NCI-H226 (cell line): ENCODE measurements around the gene DGKQ.

ENCODE experiments used
- DNase-seq: peaks from one replicate; pipeline ENCODE4 v3.0.0-alpha.2; 2015

DGKQ gene

DNA sequence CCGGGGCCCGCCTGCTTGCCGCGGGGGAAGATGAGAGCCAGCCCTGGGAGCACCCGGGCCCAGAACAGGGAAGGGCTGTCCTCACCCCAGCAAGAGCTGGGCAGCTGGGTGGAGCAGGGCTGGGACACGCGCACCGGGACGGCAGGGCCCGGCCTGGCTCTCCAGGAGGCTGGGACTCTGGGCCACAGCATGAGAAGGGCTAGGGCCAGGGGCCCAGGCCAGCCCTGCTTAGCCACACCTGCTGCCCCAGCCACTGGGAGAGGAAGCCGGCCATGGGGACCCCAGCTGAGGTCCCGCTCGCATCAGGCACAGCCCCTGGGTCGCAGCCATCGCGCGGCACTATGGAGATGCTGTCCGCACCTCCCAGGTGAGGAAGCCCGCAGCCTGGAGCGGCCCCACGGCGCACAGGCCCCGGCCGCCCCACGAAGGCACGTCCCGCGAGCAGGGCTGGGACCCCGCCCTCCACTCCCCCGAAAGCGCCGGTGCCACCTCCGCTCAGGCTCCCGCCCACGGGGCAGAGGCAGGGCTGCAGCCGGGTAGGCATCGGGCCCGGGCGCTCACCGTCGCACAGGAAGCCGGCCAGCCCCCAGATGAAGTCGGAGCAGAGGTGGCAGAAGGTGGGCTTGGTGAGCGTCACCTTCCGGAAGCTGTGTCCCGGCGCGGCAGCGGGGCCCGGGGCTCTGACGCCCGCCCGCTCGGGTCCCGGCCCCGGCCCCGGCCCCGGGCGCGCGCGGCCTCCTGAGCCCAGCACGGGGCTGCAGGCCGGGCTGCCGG lies 531 bp downstream of the DGKQ start:
- no peak for DNase-seq

DNA sequence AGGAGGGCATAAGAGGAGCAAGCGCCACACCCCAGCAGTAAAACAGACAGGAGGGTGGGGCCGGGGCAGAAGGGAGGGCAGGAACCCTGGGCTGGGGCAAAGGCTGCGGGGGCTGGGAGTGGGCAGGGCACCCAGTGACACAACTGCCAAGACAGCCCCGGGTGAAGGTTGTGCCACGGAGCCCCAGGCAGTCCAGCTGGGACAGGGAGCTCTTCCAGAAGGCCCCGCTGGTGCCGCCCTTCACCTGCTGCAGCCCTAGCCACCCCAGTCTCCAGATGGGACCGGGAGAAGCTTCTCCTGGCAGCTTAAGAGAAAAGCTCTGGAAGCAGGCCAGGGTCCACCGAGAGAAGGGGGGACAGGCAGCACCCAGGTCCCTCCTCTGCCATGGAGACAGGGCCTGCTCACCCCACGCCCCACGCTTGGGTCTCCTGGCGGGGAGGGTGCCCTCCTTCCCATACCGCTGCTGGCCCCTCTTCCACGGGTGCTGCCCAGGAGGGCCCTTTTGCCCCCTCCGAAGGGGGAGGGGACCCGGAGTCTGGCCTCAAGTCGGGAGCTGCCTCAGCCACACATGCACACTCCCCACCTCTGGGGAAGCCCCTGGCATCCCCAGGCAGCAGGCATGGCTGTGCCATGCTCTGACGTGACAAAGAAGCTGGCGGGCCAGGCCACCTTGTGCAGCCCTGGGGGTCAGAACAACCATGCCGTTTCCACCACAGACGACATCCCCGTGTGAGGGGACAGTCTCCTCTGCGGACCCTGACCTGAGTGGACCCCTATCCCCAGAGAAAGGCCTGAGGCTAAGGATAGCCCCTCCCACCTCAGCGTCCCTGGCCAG lies 1.5 kb downstream of the DGKQ start:
- no peak for DNase-seq

DNA sequence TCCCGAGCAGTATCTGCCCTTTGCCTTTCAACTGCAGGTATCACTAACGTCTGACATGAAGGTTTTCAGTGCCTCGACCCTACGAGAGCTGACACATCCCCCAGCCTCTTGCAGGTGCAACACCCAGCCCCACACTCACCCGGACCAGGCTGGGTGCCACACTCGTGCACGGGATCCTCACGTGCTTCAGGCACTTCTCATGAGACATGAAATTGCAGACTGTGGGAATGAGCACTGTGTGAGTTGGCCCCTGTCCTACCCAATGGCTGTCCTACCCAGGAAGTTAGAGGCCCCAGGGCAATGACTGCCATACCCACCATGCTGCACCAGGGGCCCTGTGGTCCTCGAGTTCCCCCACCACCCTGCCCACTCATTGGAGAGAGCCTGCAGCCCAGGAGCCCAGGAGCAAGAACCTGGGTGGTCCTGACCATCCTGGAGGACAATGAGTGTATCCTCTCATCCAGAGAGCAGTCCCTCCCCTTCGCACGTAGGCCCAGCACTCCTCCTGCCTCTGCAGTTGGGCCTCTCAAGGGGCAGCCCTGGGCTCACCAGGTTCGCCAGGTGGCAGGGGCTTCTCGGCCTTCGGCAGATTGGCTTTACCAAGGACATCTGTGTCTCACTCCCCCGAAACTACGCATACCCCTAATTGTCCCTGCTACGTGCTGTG lies 2.4 kb downstream of the DGKQ start:
- DNase-seq, result no peak

DNA sequence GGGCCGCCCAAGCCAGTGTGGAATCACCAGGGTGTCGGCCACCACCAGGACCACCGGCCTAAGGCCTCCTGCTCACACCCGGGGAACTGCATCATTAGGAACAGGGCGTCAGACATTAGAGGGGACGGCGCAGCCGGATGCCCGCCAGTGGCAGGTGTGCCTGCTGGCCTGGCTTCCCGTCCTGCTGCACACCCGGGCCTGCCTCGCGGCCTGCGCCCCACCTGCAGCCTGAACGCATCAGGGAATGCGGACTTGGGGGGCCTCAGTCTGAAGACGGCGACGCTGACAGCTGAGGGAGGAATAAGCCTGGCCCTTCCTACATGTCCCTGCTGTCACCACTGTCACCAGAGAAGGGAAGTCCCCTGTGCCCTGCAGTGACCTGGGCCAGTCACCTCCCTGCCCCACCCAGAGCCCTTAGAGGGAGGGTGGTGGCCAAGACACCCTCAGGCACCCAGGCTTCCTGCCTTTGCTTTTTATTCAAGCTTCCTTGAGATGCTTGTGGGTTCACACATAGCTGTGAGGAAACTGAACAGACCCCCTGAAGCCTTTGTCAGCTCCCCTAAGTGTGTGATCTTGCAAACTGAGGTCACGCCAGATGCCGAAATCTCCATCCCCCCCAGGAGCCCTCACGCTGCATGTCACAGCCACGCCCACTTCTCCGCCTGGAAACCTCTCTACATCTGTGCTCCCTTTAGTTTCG lies 3.2 kb downstream of the DGKQ start:
- no peak for DNase-seq

DNA sequence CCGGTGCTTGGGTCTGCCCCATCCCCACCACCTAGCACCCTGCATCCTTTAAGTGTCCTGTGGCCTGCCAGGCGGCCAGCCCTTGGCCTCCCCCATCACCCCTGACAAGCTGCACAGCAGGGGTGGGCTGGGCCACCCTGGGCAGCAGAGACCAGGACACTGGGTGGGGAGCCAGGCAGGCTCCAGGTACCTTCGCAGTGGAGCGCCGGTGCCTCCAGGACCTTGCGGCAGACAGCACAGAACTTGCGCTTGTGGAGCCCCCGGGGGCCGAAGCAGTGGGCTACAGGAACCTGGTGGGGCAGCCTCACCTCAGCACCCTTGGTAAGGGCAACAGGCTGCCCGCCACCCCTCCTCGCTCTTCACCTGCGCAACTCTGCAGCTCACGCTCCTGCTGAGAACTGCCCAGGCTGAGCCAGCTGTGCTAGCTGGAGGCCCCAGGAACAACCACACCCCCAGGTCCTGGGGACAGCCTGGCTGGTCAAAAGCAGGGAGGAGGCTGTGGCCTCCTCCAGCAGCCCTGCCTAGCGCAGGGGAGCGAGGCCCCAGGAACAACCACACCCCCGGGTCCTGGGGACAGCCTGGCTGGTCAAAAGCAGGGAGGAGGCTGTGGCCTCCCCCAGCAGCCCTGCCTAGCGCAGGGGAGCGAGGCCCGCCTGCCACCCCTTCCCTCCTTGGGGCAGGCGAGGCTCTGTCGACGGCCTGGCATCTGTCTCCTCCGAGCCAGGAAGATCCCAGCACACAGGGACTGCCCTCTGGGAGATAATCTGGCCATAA lies 4.6 kb downstream of the DGKQ start:
- DNase-seq, result no peak

DNA sequence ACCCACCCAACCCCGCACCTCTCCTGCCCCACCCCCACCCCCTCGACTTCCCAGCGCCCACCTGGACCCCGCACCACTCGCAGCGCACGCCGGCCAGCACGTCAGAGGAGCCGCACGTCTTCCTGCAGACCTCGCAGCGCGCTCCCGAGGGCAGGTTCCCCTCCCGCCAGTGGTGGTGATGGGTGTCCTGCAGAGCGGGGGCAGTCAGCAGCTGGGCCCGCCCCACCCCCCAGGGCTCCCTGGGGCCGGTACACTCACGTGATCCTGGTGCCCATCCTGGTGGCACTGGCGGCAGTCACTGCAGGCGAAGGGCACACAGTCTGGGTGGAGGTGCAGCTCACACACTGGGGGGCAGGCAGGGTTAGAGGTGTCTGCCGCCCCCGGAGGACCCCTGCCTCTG lies 5.1 kb downstream of the DGKQ start:
- DNase-seq, result no peak

DNA sequence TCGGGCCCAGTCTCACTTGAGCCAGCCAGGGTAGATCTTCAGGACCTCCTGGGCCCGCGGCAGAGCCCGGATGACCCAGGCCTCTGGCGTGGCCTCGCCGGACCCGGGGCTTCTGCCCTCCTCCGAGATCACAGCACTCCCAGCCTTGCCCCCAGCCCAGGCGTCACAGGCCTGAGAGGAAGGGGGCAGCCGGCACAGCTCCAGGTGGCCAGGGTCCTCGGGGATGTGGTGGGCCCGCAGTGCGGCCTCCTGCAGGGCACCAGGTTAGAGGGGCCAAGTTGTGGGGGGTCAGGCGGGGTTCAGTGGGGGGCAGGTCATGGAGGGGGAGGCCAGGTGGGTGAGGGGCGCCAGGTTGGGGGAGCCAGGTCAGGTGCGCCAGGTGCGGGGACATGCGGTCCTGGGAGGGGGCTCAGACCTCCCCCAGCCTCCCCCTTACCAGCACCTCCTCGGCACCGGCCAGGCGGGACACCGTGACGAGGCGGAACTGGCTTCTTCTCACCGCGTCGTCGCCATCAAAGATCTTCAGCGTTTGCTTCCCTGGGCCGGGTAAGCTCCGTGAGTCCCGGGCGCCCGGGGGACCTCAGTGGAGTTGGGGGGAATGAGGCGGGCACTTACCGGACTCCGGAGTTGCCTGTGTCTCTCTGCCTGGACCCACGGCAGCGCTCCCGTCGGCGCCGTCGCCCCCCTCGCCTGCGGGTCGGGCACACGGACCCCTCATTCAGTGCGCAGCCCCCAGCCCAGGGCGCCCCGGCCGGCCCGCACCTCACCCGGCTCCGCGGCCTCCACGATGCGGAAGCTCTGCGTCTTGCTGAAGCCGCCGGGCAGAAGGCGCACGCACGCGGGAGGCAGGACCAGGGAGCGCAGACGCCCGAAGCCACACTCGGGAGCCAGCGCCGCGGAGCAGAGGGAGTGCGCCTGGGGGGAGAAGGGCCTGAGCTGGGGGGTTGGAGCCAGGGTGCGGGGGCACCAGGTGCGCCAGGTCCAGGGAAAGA lies 6.0 kb downstream of the DGKQ start:
- no peak for DNase-seq

DNA sequence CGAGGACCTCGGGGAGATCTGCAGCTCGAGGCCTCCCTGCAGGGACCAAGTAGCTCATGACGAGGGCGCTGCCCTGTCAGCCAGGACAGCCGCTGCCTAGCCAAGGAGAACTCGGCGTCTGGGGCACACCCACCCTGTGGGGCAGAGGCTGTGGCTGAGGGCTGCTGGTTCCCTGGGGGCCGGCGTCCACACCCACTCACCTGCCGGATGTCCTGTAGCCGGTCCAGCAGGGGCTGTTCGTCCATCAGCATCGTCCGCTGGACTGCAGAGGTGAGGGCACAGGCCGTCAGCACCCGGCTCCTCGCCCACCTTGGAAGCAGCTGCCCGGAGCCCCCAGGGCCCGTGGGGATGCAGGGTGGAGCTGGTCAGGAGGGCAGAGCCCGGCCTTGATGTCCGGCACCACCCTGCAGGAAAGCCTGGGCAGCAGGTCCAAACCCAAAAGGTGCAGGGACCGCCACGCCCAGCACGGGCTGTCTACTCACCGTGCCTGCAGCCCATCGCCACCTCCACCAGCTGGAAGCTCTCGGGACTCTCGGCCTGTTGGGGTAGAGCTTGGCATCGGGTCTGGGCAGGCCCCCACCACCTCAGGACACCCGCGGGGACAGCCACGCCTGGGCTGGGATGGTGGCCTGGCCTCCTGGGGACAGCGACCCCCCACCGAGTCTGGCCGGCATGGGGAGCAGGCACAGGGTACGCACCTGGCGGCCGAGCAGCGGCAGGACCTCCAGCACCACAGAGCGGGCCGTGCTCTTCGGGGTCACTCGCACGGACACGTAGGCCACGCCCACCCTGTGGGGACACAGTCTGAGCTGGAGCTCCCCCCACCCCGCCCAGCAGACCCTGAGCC lies 6.9 kb downstream of the DGKQ start:
- DNase-seq, result no peak

DNA sequence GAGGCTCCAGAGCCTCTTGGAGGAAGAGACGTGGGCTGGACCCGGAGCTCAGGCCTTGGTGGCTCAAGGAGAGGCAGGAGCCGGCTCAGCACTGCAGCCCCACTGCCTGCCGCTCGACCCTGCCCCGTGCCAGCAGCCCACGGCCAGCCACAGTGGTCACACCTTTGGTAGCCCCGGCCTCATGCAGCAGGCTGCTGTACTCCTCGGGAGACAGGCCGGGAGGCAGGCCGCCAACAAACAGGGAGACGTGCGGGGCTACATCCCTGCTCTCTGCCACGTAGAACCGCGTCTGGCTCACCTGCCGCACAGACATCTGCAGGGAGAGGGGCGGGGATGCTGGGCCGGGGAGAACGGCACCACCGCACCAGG lies 7.6 kb downstream of the DGKQ start:
- no peak for DNase-seq

DNA sequence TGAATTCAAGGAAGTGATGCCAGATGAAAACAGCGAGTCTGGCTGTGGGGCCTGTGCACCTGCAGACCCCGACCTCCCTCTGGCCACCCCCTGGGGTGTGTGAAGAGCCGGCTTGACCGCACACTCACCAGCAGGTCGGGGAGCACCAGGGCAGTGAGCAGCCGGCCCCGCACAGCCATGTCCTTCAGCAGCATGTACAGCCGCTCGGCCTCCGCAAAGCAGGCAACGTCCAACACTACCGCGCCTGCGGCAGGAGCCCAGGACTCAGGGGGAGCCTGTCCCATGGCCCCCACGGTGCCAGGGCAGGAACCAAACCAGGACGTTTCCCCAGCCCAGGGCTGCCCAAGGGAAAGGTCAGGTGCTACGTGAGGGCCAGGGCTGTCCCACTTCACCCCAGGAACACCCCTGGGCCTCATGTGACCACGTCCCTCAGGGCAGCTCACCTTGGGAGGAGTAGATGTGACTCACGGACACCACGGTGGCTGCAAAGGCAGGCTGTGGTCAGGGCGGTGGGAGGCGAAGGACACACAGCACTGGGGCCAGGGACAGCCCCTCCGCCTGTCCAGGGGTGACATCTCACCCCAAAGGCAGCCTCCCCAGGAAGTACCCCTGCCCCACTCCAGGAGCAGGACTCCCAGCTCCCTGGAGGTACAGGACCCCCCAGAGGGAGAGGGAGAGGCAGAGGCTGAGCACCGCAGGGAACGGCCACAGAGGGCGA lies 8.2 kb downstream of the DGKQ start:
- DNase-seq, result no peak

DNA sequence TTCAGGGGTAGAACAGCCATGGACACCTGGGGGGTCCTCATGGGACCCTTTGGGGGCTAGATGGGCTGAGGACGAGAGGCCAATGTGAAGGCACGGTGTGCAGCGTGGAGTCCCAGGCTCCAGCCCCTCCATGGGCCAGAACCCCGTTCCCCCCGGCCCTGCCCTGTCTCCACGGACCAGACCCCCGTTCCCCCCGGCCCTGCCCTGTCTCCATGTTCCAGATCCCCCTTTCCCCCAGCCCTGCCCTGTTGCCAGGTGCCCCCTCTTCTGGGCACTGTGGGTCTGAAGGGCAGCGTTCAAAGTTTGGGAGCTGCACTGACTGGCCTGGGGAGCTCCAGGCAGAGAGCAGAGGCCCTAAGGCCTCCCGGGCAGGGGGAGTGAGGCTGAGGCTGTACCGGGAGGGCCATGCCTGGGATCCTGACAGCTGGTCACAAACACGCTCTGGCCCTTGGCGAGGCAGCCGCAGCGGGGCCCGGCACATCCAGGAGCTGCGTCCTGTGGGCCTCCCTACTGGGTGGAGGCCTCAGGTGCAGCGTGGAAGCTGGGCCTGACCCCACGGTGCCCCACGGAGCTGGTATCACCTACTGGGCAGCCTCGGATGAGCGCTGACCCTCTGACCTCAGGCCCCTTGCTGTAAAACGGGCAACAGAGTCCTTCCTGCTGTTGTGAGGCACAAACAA lies 8.9 kb downstream of the DGKQ start:
- DNase-seq, result no peak

DNA sequence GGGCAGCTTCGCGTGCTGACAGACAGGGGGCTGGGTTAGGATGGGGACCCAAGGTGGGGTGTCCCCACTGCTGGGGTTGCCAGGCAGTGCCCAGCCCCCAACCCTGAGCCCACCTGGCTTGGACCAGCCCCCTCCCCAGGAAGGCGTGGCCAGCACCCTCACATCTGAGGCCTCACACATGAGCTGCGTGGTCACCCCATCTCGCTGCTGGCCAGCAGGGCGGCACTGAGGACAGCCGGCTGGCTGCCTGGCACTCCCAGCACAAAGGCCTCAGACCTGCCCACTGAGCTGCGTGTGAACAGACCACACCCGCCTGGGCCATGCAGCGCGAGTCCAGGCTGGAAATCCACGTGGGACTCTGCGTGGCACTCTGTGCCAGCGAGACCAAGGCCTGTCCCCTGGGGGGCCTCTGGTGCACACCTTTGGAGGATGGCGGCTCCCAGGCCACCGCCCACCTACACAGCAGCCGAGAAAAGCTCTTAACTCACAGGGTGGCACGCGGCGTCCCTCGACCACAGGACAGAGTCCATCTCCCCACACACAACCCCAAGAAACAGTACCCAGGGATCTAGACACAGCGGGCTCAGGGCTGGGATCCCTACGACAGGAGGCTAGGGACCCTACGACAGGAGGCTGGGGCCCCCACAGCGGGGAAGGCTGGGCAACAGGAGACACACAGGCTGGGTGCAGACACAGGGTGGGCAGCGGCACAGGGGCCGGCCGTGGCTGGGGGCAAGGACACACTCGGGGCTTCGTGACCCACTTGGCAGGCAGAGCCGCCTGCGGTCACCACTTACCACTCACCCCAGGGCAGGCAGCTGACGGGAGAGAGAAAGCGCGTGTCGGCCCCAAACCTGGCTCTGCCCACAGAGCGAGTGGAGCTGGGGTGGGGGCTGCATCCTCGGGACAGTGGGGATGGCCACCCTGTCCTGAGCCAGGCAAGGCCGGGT lies 9.8 kb downstream of the DGKQ start:
- no peak for DNase-seq

DNA sequence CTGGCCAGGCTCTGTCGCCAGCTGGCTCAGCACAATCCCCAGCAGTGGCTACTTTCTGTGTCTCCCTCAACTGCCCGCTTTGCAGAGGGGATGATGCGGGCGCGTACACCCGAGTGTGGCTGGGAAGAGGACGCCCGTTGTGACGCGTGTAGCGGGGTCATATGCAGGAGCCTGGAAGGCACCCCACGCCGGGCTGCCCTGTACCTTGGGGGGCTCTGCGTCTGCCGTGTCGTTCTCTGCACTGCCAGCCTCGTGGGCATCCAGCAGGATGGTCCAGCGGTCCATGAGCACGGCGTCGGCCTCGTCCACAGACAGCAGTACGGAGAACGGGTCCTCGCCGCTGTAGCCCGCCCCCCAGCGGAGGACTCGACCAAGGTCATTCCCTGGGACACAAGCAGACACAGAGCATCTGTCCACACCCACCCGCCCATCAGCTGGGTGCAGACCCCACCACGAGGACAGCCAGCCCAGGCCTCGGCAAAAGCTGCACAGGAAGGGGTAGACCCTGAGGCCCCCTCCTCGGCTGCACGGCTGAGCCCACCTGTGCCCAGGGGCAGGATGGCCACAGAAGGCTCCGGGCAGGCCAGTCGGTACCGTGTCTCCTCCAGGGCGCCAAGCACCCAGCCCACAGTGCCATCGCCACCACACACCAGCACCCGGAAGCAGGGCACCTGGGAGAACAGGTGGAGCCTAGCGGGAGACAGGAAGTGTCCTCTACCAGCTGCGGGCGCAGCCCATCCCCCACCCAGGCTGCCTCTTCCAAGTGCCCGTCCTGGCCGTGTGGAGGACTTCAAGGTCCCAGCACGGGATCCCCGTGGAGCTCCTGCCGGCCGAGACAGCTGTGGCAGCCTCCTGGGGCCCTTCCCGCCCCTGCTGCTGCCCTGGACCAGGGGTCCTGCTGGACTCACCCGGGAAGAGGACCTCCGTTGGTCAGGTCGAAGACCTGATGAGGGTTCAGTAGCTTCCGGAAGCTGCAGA lies 10.8 kb downstream of the DGKQ start:
- DNase-seq, result no peak

DNA sequence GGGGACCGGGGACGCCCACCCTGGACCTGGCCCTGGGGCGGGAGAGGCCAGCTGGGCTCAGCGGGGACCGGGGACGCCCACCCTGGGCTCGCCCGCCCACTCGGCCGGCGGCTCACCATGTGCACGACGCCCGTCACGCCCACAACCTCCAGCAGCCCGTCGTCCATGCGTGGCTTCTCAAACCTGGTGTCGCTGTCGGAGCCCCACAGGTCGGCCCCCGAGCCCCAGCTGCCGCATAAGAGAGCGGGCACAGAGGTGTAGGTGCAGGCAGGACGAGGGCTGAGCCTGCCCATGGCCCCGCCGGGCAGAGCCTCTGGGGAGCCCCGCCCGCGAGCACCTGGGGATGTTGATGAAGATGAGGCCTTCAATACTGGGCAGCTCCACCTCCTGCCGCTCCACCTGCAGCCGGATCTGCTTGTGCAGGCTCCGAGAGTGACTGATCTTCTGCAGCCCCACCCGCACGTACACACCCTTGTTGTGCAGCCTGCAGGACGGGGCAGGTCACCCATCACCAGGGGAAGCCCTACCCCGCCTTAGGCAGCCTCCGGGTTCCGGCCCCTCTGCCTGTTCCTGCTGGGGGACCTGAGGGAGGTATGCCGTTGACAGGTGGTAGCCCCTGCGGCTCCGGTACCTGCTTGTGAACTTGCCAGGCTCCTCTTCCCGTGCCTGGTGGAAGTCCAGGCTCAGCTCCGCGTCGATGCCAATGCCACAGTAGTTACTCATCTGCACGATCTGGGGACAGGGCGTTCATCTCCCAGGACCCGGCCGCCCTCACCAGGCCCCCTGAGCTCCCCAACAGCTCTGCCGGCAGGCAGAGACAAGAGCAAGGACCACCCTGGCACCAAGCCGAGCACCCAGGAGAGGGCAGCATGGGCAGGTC lies 11.8 kb downstream of the DGKQ start:
- DNase-seq, result no peak

DNA sequence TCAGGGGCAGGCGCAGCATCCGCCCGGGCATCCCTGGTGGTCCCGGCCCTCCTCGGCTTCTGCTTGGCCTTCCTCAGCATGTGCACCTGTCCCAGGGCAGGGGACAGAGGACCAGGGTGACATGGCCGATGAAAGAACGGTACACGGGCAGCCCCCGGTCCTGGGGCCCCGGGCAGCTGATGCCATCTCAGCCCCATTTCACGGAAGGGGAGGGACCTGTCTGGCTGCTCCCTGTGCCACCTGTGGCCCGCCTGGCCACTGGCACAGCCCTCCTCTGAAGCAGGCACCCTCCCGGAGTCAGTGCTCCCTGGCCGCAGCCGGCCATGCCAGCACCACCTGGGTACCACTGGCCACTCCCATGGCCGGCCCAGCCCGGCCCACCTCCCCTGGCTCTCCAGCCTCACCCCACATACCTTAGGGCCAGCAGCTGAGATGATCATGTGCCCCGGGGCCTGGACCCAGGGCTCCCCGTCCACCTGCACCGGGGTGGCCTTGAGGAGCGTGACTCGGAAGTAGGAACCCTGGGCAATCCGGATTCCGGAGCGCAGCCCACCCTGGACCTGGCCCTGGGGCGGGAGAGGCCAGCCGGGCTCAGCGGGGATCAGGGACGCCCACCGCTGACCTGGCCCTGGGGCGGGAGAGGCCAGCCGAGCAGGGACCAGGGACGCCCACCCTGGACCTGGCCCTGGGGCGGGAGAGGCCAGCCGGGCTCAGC lies 12.6 kb downstream of the DGKQ start:
- DNase-seq, result no peak
